Measurements from ENCODE around the gene FAM111B.

Gene FAM111B

GRCh38 chr11:59171508-59172322, 64.7 kb downstream of the FAM111B start, which contains the start of gene DTX4:
DTX4 (plus strand) TSS chr11:59172132; CDS start chr11:59172596, 464 bp downstream.
- DNase-seq (ENCODE audit: low spot score) (peak; percentile 92), ATAC-seq (ENCODE audit: low read depth) (peak; percentile 59)
- H3K9me3 ChIP-seq (ENCODE audit: severe bottlenecking), result no peaks in the 10 kb centered on the region
- H3K27me3 ChIP-seq (ENCODE audit: insufficient read depth, poor library complexity, severe bottlenecking), result no peaks in the 10 kb centered on the region
- peak within 1 kb of the TSS; percentile 95 for H3K27ac ChIP-seq (ENCODE audit: poor library complexity, severe bottlenecking)
- peak; percentile 98 for TF ChIP-seq CTCF (IDR thresholded peaks at IDR 0.05; ENCODE audit: poor library complexity, severe bottlenecking)
- H3K36me3 ChIP-seq (ENCODE audit: low read depth), result no peaks in the 10 kb centered on the region
- peak within 1 kb of the TSS; percentile 79 for H3K4me3 ChIP-seq (ENCODE audit: severe bottlenecking)
- peaks cover 14% of the 10 kb centered on the region for H3K4me1 ChIP-seq (ENCODE audit: insufficient read depth, poor library complexity, severe bottlenecking)

GRCh38 chr11:59172345-59173079, 65.5 kb downstream of the FAM111B start:
- H3K4me3 ChIP-seq (ENCODE audit: severe bottlenecking), result peak overlapping the region; percentile 79
- ATAC-seq (ENCODE audit: low read depth) (peak; percentile 2; the same call in 1 of the 3 replicates), DNase-seq (ENCODE audit: low spot score) (no peak)
- H3K9me3 ChIP-seq (ENCODE audit: severe bottlenecking), result no peaks in the 10 kb centered on the region
- H3K27me3 ChIP-seq (ENCODE audit: insufficient read depth, poor library complexity, severe bottlenecking), result no peaks in the 10 kb centered on the region
- TF ChIP-seq CTCF (IDR thresholded peaks at IDR 0.05; ENCODE audit: poor library complexity, severe bottlenecking), result no peak
- peaks cover 14% of the 10 kb centered on the region for H3K4me1 ChIP-seq (ENCODE audit: insufficient read depth, poor library complexity, severe bottlenecking)
- H3K36me3 ChIP-seq (ENCODE audit: low read depth), result no peaks in the 10 kb centered on the region
- peak overlapping the region; percentile 95 for H3K27ac ChIP-seq (ENCODE audit: poor library complexity, severe bottlenecking)

GRCh38 chr11:59173080-59173963, 66.3 kb downstream of the FAM111B start:
- no peak for DNase-seq (ENCODE audit: low spot score)
- peak; percentile 23 for ATAC-seq (ENCODE audit: low read depth)

More at GRCh38 chr11:59173080-59173963, 66.3 kb downstream of the FAM111B start:
- no peak for TF ChIP-seq CTCF (IDR thresholded peaks at IDR 0.05; ENCODE audit: poor library complexity, severe bottlenecking)
- Histone ChIP-seq H3K27ac (ENCODE audit: poor library complexity, severe bottlenecking) (peak overlapping the region; percentile 95), H3K4me1 (ENCODE audit: insufficient read depth, poor library complexity, severe bottlenecking) (peaks cover 14% of the 10 kb centered on the region), H3K9me3 (ENCODE audit: severe bottlenecking) (no peaks in the 10 kb centered on the region), H3K27me3 (ENCODE audit: insufficient read depth, poor library complexity, severe bottlenecking) (no peaks in the 10 kb centered on the region), H3K4me3 (ENCODE audit: severe bottlenecking) (peak overlapping the region; percentile 79), H3K36me3 (ENCODE audit: low read depth) (peaks cover 3% of the 10 kb centered on the region)
